NCI-H1436 treated with DMSO at 0.1 percent for 48 hours (cell line): ENCODE data around the gene PCAT6.

Source experiments
- DNase-seq: peaks from one replicate; lab custom pipeline; 2025; lab: John Stamatoyannopoulos, UW

The PCAT6 gene

DNA sequence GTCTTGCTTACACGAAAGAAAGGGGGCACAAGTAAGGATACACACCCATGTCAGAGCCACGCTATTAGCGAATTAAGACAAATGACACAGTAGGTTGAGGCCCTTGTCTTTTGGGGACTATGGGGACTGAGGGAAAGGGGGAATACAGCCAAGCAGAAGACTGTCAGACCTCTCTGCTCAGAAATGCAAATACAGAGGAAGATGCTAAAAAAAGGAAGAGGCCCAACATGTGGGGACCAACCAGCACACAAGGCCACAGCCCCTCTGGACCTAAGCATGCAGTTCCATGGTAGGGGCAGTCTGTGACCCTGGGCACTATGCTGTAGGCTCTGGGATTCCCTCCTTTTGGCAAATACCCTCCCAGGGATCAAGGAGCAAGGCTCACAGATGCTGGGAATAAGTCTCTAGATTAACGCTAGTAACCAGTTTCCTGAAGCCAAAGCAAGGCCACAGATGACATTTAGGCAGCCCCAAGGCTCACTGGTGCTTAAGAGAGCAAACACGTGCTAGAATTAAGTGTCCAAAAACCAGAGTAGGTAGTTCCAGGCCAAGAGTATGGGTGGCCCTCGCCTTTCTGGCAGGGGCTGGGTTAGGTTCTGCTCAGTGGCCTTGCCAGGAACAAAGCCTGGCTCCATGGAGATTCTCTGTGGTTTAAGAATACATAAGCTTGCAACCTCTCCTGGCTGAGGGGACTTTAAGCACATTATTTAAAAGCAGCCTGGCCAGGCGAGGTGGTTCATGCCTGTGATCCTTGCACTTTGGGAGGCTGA lies 40.0 kb downstream of the PCAT6 start:
- DNase-seq = no peak

DNA sequence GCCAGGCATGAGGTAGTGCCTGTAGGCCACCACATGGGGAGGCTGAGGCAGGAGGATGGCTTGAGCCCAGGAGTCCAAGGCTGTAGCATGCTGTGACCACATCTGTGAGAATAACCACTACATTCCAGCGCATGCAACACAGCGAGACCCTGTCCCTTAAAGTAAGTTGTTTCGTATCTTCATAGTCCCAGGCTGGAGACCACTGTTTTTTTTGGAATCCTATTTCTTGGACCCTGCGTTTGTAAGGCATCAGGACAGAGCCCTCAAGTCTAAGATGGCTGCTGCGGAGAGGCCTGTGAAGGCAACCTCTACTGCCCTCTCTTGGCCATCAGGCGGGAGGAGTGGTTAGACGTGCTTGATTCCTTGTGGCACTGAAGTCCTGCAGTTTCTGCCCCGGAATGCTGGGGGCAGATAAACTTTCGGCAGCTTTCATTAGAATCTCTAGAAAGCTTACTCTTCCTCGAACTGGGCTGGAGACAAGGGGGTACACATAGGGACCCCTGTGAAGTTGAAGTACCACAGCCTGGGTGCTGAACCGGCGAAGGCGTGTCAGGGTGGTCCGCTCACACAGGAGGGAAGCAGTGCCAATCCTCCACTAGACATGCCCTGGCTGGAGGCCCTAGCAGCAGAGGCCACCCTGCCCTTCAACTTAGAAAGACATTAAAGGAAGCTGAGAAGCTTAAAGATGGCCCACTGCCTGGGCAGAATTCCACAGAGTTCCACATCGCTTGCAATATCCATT lies 41.6 kb downstream of the PCAT6 start:
- no peak for DNase-seq

DNA sequence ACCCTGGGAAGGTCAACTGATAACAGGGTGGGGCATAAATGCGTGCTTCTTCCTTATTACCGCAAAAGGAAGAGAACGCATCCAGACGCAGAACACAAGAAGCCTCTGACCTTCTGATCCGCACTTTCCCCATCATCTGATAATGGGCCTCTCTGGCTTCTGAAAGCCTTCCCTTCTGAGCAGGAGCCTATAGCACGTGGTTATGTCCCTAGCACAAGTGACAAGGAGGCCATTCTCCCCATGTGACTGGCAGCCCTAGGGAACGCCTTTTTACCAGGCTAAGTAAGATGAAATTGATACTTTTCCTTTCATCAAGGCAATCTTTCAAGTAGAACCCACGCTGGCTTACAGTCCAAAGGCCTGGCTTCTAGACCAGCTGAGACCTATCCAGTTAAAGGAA lies 44.0 kb downstream of the PCAT6 start:
- DNase-seq = no peak

DNA sequence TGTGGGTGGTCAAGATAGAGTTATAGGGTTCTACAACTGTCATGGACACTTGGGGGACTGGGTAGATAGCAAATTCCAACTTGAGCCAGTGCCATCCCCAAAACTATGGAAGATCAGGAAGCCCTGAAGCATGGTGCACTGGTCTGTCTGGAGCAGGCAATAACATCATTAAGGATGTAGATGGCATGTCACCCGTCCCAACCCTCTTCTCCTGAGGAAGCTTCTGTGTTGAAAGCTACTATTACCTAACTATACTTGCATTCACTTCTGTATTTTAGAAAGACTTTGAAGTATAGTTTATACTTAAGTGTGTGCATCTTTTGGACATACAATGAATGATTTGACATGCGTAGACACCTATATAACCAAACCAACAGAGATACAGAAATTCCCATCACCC lies 45.3 kb downstream of the PCAT6 start:
- DNase-seq = no peak

DNA sequence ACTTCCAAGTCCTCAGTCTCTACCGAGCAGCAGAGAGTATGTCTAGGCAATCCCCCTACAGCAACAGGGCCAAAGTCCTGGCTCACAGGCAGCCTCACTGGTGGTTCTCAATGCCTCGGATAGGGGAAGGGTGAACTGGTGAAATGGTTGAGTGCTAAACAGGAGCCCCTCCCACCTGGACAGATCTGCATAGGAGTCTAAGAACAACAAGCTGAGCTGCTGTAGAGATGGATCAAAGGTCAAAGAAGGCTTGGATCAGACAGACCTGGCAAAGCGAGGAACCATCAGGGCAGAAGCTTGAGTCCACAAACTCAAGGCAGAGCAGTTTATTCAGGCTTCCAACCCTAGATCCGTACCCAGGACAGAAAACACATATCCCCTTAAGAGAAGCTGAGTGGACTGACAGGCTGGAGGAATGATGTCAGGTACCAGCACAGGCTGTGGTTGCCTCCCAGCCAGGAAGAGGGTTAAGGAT lies 46.4 kb downstream of the PCAT6 start:
- no peak for DNase-seq

DNA sequence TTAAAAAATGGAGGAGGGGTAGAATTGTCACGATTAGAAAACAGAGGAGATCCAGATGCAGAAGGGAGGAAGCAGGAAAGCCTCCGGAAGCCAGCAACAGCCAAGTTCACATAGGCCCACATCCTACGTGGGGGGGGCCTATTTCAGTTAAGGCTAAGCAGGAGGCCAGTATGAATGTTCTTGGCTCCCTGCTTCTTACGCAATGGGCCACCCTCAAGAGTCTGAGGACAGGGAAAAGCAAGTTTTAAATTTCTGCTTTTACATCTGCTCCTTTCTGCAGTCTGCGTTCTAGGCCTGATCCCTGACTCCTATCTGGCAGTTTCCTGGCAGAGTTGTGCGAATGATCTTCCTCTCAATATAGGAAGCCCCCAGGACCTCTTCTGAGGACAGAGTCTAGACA lies 47.6 kb downstream of the PCAT6 start:
- no peak for DNase-seq

DNA sequence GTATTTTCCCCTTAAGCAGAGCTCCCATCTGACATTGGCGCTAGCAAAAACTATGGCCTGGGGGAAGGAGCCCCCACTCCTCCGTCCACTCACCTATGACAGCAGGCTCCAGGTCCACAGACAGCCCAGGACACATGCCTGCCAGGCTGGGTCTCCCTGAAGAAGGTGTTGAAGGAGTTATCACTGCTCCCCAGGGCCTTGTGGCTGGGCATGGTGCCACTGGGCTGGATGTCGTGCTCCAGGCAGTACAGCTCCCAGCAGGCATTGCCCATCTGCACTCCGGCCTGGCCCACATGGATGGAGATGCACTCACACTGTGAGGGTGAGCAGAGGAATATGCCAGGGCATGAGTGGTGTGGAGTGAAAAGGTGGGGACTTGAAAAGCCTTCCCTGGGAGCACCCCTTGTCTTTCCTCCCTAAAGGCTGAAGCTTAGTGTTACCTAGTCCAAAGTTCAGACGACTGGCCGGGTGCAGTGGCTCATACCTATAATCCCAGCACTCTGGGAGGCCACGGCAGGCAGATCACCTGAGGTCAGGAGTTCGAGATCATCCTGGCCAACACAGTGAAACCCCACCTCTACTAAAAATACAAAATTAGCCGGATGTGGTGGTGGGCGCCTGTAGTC lies 48.1 kb downstream of the PCAT6 start:
- no peak for DNase-seq

DNA sequence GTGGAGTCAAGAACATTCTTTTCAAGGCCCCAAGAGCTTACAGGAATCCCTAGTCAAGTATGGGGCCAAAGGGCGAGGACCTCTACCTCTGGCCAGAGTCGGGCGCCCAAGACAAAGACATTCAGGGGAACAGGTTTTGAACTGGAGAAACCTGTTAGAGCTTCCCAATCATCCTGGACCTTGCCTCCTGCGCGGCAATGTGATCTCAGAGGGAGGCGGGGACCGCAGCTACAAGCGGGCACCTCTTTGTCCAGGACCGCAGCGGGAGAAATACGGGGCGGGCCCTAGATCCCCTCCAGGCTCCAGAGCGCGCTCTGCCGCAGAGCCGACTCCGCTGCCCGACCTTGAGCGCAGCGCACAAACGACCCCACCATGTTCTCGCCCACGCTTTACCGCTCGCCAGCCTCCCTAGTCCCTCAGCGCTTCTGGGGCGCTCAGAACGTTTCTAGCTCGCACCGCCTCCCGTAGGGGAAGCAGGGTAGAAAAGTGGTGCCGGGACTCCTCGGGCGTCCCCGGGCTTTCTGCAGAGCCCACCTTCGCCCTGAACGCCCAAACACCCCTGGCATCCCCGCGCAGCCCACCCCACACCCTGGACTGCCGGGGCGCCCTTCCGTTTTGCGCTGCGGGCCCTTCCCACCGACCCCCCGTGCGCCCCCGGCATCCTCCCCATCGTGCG lies 50.1 kb downstream of the PCAT6 start:
- no peak for DNase-seq
